NCI-H2227 (cell line): ENCODE data around the gene RPS6KC1.
"Not testable (repeated sequence)": the region's sequence is repeated elsewhere in the genome, so short reads cannot be mapped to it uniquely, and the experiment has no call there.

Experiments
- DNase-seq: peaks from one replicate; lab custom pipeline; 2025; ENCODE audit not compliant: unreplicated experiment; lab: John Stamatoyannopoulos, UW

RPS6KC1 gene

DNA sequence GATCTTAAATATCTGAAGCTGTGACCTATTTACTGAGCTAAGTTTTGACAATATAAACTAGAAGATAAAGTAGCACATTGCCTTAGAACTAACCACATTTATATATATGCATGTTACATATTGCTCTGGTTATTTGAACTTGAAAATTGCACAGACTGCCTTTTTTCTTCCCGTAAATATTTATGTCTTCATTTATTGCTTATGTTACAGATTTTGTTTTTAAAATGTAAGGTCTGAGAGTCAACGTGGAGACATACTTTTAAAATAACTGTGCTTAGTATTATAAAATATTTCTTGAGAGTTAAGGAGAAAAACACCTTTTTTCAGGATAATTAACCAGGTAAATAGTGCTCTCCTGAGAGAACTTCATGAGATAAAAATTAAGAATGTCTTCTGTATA is 3.1 kb downstream of the RPS6KC1 start:
- no peak for DNase-seq

DNA sequence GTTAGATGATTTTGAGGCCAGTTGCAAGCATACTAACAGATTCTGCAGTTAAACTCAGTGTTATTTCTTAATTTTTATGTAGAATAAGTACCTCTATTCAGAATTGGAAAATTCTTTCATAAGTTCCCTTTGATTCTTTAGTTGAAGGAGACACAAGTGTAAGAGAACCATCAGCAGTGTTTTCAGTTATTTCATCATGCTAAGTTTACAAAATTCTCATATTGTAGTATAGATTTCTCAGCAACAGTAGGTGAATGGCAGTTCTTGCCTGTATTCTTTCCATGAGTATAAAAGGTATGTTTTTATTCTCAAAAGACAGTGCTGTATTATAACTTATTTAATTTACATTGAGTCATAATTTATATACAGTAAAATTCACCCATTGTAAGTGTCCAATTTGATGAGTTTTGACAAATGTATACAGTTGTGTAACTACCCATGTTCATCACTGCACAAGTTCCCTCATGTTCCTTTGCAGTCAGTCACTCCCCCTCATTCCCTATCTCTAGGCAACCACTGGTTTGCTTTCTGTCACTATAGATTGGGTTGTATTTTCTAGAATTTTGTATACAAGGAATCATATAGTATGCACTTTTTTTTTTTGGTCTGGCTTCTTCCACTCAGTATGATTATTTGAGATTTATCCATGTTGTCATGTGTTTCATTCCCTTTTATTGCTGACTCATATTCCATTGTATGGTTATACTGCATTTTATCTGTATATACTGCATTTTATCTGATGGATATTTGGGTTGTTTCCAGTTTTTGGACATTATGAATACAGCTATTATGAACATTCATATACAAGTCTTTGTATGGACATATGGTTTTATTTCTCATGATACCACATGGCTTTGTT is 3.9 kb downstream of the RPS6KC1 start:
- DNase-seq, result no peak

DNA sequence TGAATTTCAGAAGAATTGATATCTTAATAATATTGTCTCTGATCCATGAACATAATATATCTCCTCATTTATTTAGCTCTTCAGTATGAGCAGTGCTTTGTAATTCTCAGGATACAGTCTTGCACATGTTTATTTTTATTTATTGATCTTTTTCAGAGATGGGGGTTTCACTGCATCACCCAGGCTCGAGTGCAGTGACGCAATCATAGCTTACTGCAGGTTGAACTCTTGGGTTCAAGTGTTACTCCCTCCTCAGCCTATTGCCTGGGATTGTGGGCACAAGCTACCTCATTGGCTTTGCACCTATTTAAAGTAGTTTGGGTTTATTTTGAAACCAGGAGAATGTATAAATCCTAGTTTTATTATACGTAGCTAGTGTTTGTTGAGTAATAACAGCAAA is 4.7 kb downstream of the RPS6KC1 start:
- DNase-seq, result no peak

DNA sequence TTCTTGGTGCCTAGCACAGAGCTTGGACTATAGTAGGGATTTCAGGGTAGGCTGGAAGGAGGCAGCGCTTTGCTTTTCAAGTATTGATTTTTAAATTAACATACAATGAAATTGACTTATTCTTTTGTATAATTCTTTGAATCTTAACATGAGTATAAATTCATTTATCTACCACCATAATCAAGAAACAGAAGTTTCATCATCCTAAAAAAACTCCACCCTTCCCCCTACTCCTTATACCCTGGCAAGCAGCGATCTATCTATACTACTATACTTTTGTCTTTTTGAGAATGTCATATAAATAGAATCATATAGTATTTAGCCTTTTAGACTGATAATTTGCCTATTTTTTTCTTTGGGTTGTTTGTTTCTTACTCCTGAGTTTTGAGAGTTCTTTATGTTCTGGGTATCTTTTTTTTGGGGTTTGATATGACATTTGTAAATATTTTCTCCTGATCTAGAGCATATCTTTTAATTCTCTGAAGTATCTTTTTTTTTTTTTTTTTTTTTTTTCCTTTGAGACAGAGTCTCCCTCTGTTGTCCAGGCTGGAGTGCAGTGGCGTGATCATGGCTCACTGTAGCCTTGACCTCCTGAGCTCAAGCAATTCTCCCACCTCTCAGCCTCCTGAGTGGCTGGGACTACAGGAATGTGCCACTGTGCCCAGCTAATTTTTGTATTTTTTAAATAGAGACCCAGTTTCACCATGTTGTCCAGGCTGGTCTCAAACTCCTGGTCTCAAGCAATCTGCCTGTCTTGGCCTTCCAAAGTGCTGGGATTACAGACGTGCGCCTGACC is 6.4 kb downstream of the RPS6KC1 start:
- no peak for DNase-seq

DNA sequence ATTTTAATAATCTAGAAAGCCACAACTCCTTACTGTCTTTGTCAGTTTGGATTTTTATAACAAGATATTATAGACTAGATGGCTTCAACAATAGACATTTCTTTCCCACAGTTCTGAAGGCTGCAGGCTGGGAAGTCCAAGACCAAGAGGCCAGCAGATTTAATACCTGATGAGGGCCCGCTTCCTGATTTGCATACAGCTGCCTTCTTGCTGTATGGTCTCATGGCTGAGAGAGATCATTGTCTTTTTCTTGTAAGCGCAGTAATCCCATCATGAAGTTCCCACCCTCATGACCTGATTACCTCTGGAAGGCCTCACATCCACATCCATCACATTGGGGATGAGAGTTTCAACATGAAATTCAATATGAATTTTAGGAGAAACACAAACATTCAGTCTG is 9.8 kb downstream of the RPS6KC1 start:
- peak; percentile 70 for DNase-seq

DNA sequence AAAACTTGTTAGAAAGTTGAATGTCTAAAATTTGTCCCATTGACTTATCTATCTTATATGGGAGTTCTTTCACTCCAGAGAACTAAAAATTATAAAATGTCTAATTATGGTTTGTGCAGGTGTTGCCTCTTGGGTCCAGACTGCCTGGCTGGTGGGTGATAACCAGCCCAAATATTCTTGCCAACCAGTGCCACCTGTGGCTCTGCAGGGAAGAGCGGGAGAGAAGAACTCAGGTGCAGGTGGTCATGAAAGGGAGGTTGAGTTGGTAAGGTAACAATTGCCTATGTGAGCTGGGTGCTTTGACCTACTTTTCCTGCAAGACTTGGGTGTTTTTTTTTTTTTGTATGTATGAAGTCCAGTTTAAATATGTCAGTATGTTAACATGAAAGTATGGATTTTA is 10.2 kb downstream of the RPS6KC1 start:
- no peak for DNase-seq

DNA sequence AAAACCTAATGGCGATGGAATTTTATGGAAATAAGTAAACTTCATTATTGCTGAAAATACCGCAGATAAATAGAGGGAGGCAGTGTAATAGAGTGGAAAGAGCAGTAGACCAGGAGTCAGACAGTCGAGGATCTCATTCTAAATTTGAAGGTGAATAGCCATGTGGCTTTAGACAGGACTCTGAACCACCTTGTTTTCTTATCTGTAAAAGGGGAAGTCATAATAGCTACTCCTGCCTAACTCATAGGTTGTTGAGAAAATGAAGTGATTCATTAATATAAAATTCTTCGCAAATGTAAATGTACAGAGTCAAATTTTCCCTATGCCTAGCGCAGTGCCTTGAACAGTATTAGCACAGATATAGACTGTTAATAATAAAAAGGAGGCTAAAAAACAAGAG is 14.8 kb downstream of the RPS6KC1 start:
- DNase-seq, result no peak

DNA sequence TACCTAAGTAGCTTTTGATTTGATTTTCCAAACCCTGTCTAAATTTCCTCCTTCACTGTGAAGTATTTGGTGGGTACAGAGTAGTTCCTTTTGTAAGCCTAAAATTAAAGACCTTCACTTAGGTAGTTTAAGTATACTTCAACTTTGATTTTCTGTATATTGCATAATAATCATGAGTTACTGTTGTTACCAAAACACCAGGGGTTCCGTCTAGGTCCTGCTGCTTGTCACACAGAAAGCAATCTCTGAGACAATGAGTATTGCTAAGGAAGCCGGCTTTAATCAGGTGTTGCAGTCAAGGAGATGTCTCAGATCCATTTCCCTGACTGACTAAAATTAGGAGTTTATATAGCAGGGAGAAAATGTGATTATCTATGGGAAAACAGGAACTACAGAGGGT is 15.3 kb downstream of the RPS6KC1 start:
- DNase-seq, result peak; percentile 29

DNA sequence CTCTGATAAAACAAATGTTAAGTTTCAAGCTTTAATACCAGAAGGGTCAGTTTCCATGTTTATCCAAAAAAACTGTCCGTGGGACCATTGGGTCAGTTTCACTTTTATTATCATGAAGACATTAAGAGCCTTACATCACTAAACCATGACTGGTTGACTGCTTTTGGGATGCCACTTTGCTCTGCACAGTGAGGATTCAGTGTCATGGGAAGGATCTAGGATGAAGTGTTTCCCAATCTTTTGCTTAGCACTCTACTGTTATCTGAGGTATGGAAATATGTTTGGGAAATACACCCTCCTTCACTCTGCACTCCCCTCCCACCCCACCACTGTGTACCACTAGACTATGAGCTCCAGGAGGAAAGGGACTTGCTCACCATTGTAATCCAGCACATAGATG is 16.3 kb downstream of the RPS6KC1 start:
- no peak for DNase-seq

DNA sequence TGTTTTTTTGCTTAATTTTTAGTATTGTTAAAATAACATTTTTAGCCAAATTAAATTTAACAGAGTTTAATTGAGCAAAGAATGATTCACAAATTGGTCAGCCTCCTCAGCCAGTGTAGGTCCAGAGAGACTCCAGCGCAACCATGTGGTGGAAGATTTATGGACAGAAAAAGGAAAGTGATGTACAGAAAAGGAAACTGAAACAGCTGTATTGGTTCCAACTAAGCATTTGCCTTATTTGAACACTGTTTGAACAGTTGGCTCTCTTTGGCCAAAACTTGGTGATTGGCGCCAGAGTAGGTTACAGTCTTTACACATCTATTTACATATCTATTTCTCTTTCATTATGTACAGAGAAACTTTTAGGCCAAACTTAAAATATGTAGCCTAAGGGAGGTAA is 19.4 kb downstream of the RPS6KC1 start:
- DNase-seq, result peak; percentile 7

DNA sequence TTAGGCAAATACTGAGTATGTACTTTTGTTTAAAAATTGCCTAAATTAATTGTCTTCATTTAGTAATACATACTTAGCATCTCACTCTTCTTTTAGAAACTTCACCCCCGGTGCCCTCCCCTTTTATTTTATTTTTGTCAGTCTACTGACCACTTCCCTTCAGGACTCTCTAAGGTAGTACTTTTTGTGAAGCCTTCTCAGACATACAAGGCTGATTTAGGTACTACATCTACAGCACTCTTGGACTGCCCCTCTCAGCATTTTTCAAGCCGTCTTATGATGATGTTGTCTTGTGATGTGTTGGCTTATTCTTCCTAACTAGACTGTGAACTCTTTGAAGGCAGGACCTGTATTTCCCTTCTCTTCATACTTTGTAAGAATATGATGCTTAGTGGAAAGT is 24.7 kb downstream of the RPS6KC1 start:
- DNase-seq, result no peak

DNA sequence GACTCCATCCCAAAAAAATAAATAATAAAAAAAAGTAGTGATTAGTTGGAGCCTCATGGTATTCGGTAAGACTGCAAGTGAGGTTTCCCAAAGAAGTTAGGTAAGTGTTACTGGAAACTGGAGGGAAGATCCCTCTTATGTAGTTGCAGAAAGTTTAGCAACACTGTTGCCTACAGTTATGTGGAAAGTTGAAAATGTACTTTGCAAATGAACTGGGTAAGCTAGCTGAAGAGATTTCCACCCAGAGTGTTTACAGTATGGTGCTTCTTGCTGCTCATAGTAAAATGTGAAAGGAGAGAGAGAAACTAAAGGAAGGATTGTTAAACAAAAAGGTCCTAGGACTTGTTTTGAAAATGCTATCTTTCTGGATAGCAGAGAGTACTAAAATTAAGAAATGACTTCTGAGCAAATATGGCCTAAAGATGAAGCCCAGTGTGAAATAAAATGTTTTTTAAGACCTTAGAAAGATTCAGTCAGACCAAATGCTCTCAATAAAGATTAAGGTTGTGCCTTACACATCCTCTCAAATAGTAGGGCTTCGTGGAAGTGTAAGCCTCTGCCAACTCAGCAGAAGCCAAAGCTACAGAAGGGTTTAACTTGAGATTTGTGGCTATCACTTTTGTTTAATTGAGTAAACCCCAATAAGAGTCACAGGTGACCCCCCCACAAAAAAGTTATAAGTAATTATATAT is 31.5 kb downstream of the RPS6KC1 start:
- DNase-seq, result no peak

DNA sequence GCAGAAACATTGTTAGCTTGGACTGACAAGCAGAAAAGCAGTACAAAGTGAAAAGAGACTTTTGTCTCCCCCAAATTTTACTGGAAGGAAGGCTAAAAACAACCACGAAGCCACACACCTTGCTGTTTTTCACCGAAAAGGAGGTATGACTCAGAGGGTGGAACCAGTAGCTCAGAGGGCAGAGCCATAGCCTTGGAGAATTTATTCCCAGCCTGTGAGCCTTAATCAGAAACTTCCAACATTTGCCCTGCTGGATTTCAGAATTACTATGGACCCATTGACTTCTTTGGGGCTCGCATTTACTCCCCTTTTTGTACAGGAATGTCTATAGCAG is 32.0 kb downstream of the RPS6KC1 start:
- DNase-seq, result no peak

DNA sequence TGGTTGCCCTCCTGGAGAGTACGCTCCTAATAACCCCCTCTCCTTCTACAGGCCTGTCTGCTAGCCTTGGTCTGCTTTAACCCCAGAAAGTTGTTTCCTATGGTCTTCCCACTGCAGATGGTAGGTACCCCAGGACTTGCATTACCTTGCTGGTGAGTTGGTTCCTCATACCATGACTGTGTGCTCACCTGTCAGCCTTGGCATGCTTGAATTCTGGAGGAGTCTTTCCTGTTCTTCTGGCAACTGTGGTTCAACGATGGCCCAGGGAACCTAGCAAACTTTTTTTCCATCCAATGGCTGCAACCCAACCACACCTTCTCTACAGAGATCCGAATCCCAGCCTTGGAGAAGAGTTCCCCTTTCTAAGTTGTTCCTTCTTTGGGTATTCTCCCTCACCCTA is 36.9 kb downstream of the RPS6KC1 start:
- DNase-seq, result no peak

DNA sequence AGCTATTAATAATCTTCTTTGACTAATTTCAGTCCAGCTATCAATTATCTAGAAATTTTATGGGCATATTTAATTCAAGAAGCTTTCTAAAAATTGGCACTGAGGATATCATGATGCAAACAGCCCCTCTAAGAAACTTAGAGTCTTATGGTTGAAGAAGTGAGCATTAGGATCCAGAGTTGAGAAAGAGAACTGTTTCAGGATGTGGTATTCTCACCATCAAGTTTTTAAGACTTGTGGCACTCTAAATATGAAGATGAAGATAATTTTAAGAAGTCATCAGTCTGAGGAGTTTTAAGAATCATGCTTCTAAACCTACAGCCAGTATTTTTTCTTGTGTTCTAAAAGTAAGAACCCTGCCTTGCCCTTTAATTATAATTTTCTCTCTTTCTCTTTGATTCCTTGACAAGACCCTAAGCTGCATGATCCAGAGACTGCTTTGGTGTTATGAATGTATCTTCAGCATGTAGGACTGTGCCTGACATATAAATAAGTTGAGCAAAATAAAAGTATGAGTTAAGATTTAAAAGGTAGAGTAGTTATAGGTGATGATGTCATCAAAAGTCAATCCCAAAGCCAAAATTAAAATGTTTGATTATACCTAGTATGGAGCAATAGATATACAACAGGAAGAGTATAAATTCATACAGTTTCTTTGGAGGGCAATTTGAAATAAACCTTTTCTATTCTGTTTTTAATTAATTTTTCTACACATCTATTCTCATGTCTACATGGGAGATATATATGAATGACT is 39.1 kb downstream of the RPS6KC1 start:
- no peak for DNase-seq

DNA sequence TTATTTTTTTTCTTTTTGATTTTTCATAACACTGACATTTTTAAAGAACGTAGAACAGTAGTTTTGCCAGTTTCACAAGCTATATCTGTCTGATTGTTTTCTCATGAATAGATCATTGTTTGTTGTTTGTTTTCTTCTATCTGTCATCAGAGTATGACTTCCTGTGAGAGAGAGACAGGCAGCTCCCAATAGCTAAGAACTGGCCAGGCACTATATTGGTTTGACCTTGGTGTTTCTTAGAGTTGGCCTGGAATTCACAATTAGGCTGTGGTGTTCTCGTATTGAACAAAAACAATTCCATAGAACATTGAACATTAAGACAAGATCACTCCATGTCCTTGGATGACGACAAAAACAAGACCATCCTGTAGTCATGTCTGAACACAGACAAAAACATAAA is 43.4 kb downstream of the RPS6KC1 start:
- DNase-seq, result no peak

DNA sequence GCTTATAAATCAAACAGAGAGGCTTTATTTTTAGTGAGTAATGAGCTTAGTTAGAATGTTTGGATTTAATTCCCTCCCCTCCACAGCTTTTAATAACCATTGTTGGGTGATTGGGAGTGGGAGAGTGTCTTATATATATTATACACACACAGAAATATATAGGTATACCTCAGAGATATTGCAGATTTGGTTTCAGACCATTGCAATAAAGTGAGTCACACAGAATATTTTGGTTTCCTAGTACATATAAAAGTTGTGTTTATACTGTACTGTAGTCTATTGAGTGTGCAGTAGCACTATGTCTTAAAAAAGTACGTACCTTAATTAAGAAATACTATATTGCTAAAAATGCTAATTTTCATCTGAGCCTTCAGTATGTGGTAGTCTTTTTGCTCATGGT is 44.4 kb downstream of the RPS6KC1 start:
- DNase-seq, result no peak

DNA sequence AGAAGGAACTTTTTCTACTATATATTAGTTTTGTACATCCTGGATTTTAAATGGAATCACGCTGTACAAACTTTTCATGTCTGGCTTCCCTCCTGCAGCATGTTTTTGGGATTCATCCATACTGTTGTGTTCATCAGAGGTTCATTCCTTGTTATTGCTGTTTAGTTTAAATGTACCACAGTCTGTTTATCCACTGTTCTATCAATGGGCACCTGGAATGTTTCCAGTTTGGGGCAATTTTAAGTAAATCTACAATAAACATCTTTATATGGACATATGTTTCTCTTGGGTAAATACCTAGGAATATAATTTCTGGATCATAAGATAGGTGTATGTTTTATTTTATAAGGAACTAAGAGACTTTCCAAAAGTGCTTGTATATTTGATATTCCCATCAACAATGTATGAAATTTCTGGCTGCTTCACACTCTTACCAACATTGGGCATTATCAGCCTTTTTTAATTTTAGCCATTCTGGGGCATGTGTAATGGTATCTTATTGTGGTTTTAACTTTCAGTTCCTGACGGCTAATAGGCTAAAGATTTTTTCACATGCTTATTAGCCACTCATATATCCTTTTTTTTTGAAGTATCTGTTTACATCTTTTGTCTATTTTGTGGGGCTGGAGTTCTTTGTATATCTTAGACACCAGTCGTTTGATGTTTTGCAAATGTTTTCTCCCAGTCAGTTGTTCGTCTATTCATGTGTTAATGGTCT is 48.8 kb downstream of the RPS6KC1 start:
- no peak for DNase-seq

DNA sequence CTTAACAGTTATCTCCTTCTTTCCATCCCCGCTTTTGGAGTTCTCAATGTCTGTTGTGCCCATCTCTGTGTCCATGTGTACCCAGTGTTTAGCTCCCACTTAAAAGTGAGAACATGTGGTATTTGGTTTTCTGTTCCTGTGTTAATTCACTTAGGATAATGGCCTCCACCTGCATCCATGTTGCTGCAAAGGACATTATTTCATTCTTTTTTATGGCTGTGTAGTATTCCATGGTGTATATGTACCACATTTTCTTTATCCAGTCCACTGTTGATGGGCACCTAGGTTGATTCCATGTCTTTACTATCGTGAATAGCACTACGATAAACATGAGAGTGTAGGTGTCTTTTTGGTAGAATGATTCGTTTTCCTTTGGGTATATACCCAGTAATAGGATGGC is 49.5 kb downstream of the RPS6KC1 start:
- not testable (repeated sequence) for DNase-seq
